Stimulated activated CD8-positive, alpha-beta memory T cell treated with anti-CD3 and anti-CD28 coated beads, Interleukin-4, amount 100 ng/mL, for 48 hours (primary cell): ENCODE measurements around the gene MS4A10.
"Not testable (repeated sequence)": the region's sequence is repeated elsewhere in the genome, so short reads cannot be mapped to it uniquely, and the experiment has no call there.

ENCODE experiments used
- DNase-seq: peaks from one replicate; pipeline ENCODE4 v3.0.0-alpha.2; 2020

MS4A10 gene

GRCh38 chr11:60790726-60791125, 5.6 kb downstream of the MS4A10 start:
- no peak for DNase-seq

- DNase-seq, result no peak
These were observed 6.2 kb downstream of the MS4A10 start for GRCh38 chr11:60791153-60791933.

GRCh38 chr11:60792521-60792920, 7.4 kb downstream of the MS4A10 start:
- DNase-seq, result no peak

GRCh38 chr11:60795291-60795690, 10.2 kb downstream of the MS4A10 start:
- no peak for DNase-seq

- DNase-seq, result no peak
These were observed 12.9 kb downstream of the MS4A10 start for GRCh38 chr11:60797846-60798630.

GRCh38 chr11:60798631-60799030, 13.5 kb downstream of the MS4A10 start:
- no peak for DNase-seq

GRCh38 chr11:60801194-60801593, 16.1 kb downstream of the MS4A10 start:
- no peak for DNase-seq

GRCh38 chr11:60803273-60803936, 18.3 kb downstream of the MS4A10 start:
- no peak for DNase-seq

GRCh38 chr11:60809249-60809648, 24.1 kb downstream of the MS4A10 start:
- no peak for DNase-seq

GRCh38 chr11:60809691-60810090, 24.6 kb downstream of the MS4A10 start:
- no peak for DNase-seq

GRCh38 chr11:60810151-60810550, 25.0 kb downstream of the MS4A10 start:
- no peak for DNase-seq

- DNase-seq, result no peak
These were observed 25.4 kb downstream of the MS4A10 start for GRCh38 chr11:60810569-60810968.

- DNase-seq, result no peak
These were observed 28.2 kb downstream of the MS4A10 start for GRCh38 chr11:60813324-60813723.

GRCh38 chr11:60814112-60814511, 29.0 kb downstream of the MS4A10 start:
- no peak for DNase-seq

GRCh38 chr11:60816590-60817157, 31.5 kb downstream of the MS4A10 start:
- no peak for DNase-seq

GRCh38 chr11:60818057-60818456, 32.9 kb downstream of the MS4A10 start:
- no peak for DNase-seq

- DNase-seq, result no peak
These were observed 36.9 kb downstream of the MS4A10 start for GRCh38 chr11:60821827-60822599.

- DNase-seq, result not testable (repeated sequence)
These were observed 38.7 kb downstream of the MS4A10 start for GRCh38 chr11:60823745-60824306.

GRCh38 chr11:60825118-60825517, 40.0 kb downstream of the MS4A10 start:
- no peak for DNase-seq

- DNase-seq, result no peak
These were observed 40.7 kb downstream of the MS4A10 start for GRCh38 chr11:60825790-60826189.

GRCh38 chr11:60830478-60831142, 45.5 kb downstream of the MS4A10 start:
- no peak for DNase-seq

GRCh38 chr11:60831143-60831500, 46.0 kb downstream of the MS4A10 start:
- peak; percentile 89 for DNase-seq
